GM12873 (cell line): ENCODE results near the gene KRT76.

Experiments
- TF ChIP-seq, protein P1 (sequence below): IDR thresholded peaks from 2 replicates; pipeline ENCODE4 v1.5.1; 2012; ENCODE audit warnings: low read depth, mild to moderate bottlenecking, moderate library complexity, low read length, control low read depth; ENCODE audit not compliant: insufficient read depth; ENCODE audit errors: missing control alignments

KRT76 gene

GRCh38 chr12:52788876-52789636 lies 11.9 kb upstream of the KRT76 start:
- TF ChIP-seq, protein P1, sequence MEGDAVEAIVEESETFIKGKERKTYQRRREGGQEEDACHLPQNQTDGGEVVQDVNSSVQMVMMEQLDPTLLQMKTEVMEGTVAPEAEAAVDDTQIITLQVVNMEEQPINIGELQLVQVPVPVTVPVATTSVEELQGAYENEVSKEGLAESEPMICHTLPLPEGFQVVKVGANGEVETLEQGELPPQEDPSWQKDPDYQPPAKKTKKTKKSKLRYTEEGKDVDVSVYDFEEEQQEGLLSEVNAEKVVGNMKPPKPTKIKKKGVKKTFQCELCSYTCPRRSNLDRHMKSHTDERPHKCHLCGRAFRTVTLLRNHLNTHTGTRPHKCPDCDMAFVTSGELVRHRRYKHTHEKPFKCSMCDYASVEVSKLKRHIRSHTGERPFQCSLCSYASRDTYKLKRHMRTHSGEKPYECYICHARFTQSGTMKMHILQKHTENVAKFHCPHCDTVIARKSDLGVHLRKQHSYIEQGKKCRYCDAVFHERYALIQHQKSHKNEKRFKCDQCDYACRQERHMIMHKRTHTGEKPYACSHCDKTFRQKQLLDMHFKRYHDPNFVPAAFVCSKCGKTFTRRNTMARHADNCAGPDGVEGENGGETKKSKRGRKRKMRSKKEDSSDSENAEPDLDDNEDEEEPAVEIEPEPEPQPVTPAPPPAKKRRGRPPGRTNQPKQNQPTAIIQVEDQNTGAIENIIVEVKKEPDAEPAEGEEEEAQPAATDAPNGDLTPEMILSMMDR = no peak

DNA sequence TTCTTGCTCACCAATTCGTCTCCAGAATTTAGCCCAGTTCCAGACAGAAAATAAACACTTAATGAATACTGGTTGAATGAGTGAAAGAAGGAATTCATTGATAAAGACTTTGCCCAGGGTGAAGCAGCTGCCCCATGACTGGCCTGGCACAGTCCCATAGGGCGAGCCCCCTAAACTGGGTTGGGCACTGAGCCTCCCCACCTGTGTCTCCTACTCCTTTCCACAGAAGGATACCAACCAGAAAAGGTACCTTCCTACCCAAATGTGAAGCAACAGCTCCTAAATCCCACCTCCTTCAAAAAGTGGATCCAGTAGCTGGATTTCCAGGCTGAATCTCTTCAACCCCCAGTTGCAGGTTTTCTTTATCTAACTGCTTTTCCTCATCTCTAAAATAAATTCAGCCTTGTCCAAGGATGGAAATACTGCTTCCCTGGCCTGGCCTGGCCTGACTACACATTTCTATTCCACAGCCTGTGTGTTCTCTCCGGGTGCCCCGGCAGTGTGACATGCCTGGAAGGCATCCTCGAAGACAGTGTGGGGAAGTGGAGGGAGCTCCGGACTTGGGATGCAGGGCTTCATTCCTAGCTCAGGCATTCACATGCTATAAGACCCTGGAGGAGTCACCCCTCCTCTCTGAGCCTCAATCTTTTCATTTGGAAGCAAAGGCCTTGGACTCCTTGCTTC lies 11.2 kb upstream of the KRT76 start:
- TF ChIP-seq, protein P1 = no peak

DNA sequence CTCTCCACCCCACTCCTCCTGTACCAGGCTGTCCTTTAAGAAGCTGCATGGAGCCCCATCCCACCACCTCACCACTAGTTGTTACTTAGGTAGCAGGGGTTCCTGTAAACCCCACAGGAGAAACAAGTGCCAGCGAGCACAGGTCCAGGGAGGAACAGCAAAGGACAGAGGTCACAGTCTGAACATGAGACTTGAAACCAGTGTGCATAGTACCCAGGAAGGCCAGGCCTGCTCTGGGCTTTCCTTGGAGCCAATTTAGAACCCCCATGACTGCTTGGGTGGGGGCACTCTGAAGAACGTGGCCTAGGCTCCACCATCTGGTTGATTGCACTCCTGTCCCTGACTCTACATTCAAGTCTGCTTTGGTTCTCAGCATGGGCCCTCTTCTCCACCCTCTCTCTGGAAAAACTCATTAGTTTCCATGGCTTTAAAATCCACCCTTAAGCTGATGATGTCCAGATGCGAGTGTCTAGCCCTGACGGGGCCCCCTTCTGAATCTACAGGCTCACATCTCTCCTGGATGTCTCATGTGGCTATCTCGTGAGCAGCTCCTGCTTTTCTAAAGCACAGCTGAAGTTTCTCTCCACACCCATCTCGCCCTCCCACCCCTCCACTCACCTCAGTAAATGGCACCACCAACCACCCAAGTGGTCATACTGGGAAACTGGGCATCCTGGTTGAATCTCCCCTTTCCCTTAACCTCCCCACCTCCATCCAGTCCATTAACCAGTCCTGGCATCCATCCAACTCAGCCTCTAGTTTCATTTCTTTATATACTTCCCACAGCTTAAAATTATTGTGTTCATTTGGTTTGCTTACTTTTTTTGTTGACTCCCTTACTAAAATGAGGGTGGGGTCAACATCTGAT lies 10.4 kb upstream of the KRT76 start:
- TF ChIP-seq, protein P1 = no peak

DNA sequence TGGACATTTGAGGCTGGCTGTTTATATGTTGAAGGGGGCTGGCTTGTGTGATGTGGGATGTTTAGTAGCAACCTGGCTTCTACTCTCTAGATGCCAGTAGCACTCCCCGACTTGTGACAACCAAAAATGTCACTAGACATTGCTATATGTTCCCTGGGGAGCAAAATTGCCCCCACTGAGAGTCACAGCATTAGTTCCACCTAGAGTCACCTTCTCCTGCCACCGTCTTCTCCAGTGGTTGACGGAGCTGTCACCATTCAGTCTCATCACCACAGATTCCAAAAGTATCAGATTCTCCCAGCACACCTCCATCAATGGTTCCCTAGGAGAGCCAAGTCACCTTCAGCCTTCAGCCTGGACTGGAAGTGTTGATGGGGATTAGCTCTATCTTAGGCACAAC lies 7.8 kb upstream of the KRT76 start:
- TF ChIP-seq, protein P1 = no peak

GRCh38 chr12:52783563-52784316 lies 6.6 kb upstream of the KRT76 start:
- TF ChIP-seq, protein P1 = no peak

GRCh38 chr12:52782502-52782901 lies 5.4 kb upstream of the KRT76 start:
- TF ChIP-seq, protein P1 = no peak
